Activated CD4-positive, CD25-positive, alpha-beta regulatory T cell (primary cell): ENCODE results near the gene ASZ1.

Experiments
- DNase-seq, 4 experiments: peaks; one replicate each; lab custom pipeline; 2025; lab: John Stamatoyannopoulos, UW

ASZ1 gene

DNA sequence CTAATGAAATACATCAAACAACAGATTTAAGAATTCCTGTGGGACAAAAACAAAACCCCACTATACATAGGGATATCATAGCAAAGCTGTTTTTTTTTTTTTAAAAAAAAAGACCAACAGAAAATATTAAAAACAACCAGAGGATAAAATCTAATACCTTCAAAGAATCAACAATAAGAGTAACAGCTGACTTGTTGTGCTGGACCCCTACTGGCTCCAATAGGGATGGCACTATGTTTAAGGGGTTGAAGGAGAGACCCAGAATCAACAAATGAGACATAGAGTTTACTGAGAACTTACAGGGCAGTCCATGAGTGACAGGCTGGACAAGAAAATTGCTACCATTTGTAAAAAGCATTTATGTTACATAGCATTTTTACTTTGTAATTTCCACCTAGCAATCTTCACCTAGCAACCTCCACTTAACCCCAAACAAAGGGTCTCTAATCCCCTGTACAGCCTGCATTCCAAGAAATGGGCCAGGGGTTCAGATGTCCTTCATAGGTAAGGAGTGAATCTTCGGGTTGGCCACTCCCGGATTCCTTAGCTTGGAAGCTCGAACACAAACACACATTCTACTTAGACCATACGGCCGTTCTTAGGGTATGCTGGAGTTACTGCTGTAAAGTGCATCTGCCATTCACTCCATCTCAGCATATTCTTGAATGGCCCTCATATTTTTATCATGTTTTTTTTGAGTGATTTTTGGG lies 25.8 kb downstream of the ASZ1 start:
- DNase-seq: no peak

DNA sequence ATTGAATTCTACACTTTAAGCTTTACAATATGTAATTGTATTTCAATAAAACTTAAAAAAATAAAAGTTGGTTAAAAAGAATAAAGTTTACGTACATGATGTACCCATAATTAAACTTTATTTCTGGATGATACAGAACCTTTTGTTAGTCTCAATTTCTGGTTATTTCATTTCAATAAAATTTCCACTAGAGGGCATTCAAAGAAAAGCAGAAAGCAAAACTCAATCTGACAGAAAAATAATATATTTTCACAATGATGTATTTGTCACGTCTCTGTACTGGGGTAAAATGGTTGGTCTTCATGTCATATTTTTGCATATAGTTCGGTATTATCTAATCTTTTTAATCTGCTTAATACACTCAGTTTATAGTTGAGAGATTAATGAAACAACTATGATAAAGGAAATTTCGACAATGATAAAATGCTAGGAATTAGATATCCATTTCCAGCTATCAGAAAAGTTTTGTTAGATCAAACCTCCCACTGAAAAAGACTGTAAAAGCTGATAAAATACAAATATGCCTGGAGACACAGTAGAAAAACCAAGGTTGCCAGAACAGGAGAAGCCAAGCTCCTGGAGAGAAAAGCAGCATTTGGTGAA lies 27.4 kb downstream of the ASZ1 start:
- DNase-seq: no peak

DNA sequence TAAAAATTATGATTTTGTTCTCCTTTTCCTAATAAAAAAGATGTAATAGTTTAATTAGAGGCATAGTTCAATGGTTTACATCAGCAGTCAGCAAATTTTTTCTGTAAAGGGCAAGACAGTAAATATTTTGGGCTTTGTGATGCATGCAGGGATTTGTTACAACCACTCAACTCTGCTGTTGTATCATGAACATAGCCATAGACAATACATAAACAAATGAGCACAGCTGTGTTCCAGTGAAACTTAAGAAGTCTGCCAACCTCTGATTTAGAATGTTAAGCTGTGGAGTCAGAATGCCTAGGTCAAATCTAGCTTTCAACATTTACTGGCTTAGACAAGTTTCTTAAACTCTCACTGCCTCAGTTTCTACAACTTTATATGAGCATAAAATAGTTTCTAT lies 31.6 kb downstream of the ASZ1 start:
- DNase-seq: no peak

DNA sequence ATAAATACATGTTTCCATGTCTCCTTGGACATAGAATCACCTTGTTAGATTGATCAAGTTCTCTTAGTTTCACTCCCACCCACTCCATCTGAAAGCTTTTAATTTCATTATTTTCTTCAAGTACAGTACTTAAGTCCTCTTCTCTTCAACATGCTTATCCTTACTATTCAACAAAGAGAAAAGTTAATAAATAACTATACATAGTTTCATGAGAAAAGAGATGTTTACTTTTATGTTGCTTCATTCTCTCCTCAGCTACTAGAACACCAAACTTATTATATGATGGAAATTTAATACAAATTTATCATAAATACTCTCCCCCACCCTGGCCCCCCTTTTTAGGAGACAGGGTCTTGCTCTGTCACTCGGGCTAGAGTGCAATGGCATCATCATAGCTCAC lies 33.5 kb downstream of the ASZ1 start:
- no peak for DNase-seq

DNA sequence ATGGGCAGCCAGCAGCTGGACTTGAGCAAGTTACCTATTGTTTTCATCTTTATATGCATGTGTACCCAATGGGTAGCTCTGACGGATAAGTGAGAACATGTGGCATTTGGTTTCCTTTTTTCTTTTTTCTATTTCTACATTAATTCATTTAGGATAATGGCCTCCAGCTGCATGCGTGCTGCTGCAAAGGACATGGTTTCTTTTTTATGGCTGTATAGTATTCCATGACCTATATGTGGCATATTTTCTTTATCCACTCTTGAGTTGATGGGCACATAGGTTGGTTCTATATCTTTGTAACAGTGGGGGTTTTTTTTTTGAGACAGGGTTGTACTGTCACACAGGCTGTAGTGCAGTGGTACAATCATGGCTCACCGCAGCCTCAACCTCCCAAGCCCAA lies 37.4 kb downstream of the ASZ1 start:
- no peak for DNase-seq

DNA sequence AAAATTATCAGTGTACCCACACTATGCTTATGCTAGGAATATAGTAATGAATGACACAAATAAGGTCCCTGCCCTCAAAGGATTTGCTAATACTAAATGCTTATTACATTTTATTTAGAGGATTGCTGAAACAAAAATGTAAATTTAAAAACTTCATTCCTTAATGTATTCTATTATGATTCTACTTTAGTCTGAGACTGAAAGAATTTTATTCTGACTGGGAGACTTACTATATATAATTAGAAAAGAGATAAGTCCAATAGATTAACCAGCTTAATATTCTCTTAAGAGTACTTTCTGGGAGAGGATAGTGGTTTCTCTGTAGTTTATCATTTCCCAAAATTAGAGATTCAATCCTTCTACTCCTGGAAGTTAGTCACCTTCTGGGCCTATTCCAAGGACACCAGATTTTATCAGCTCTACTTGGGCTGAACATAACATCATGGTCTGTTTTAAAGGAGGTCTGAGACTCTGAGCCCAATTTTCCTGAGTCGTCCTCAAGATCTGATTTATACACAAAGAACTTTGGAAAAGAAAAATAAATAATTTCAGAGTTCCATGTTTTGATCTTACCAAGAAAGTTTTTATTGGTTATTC lies 41.1 kb downstream of the ASZ1 start:
- no peak for DNase-seq

DNA sequence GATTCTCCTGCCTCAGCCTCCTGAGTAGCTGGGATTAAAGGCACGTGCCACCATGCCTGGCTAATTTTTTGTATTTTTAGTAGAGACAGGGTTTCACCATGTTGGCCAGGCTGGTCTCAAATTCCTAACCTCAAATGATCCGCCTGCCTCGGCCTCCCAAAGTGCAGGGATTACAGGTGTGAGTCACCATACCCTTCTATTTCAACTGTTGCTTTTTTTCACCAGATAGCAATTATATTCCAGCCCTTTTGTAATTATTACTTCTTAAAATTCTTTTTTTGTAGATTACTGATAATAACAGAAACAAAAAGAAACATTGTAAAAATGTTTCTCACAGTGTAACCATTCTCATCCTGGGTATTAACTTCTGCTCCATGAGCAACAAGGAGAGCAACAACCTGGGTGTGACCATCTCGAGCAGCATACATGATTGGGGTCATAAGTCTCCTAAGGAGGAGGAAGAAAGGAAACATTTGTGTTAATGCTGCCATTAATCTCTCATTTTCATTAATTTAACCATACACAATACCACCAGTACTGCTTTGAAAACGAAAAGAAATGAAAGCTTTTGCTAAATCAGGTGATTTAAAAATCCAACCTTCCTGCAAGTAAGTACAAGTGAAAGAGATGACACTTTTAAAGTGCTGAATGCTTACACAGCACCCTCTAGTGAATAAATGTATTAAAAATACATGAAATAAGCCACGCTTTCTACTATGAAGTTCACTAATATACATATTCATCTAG lies 41.8 kb downstream of the ASZ1 start:
- no peak for DNase-seq

DNA sequence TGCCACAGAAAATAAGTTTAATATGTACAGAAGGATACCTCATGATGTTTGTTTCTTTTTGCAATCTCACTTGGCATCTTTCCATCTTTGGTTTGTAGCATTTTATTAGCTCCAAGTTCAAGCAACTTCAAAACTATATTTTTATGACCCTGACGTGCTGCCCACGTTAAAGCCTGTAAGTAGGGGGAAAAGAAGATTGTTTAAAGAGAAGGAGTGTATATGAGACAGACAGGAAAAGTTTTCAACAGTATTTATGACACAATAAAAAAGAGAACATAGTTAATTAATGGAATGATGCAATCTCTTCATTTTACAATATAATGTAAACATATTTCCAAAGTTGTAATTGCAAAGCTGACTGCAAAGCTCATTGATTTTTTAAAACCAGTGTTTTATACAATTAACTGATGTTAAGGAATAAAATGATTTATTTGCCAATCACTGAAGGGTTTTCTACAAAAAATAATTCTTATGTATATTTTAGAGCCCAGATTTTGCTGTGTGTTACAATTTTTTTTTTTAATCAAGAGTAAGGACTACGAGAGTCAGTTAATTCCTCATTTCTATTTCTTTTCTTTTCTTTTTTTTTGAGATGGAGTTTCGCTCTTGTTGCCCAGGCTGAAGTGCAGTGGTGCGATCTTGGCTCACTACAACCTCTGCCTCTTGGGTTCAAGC lies 42.5 kb downstream of the ASZ1 start:
- no peak for DNase-seq

DNA sequence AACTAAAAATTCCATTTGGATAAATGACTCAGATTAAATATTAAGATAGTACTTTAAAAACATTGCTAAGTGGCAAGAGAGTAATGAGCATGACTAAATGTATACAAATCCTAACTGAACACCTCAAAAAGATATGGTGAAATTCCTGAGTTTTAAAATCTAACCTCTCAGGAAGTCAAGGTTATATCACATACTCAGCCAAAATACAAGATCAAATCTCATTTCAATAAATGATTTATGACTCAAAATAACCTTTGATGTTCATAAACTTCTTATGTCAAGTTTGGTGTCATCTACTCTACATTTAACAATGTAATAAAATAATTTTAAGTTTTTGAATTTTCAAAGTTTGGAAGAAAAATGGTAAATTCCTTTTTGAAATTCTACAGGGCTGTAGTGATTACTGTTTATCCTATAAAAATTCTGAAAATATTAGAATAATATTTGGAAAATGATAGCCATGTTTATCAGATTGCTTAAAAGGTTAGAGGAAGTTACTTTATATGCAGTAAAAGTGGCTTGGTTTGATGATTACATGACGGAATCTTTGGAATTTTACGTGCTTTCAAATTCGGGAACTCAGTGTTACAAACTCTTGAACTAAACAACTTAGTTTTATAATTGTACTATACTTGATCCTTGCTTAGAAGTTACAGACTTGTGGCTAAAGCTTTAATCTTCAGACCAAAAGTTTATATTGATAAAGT lies 43.7 kb downstream of the ASZ1 start:
- DNase-seq: no peak

DNA sequence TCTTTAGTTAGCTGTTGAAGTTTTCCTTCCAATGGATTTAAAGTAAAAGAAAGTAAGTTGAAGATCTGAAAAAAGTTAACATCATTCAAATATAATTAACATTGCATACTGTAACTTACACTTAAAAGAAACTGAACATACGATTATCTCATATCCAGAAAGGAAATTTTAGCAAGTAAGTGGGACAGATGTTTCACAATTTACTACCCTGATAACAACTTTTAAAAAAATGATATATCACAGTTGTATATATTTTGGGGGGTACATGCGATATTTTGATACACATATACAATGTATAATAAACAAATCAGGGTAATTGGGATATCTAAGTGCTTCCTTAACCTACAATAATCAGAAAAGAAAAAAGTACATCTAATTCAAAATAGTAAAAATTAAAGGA lies 44.2 kb downstream of the ASZ1 start:
- DNase-seq: no peak

DNA sequence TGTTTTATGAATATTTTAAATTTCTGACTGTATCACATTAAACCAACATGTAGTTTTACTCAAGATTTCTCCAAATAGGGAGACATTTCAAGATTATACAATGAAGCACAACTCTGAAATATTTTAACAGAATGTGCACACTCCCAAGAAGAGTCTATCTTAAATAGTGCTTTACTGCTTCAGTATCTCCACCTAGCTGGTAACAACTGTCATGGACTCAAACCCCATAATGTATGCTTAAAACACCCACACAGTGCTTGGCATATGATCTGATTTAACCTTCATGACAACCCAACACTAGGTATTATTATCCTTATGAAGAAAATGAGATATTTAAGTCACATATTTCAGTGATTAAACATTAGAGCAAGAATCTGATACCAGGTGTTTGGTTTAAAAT lies 45.9 kb downstream of the ASZ1 start:
- DNase-seq: no peak

DNA sequence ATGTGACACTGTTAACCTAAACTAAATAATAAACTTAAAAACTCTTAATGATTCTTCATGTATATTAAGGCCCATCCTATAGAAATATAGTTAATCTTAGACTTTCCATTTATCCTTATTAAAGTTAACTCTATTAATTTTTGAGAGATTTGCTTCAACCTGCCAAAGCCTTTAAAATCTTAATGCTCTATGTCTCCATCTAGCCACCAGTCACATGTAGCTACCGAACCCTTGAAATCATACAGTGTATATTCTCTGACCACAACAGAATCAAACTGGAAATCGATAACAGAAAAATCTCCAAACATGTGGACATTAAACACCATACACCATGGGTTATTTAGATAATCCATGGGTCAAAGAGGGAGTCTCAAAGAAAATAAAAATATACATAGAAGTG lies 51.9 kb downstream of the ASZ1 start:
- DNase-seq: no peak

DNA sequence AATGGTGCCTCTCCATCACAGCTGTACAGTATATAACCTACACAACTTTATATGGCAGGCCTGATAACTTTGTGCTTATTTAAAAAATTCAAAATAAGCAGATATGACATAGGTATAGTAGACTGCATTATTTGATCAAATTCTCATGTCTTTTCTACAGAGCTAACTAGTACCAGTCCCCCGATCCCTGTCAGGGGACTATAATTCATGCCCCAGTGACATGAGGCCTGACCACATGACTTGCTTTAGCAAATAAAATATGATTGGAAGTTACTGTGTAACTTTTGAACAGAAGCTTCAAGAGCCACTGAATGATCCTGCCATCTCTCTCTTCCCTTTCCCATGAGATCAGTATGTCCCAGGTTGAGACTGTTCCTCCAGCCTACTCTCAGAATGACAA lies 55.2 kb downstream of the ASZ1 start:
- no peak for DNase-seq

DNA sequence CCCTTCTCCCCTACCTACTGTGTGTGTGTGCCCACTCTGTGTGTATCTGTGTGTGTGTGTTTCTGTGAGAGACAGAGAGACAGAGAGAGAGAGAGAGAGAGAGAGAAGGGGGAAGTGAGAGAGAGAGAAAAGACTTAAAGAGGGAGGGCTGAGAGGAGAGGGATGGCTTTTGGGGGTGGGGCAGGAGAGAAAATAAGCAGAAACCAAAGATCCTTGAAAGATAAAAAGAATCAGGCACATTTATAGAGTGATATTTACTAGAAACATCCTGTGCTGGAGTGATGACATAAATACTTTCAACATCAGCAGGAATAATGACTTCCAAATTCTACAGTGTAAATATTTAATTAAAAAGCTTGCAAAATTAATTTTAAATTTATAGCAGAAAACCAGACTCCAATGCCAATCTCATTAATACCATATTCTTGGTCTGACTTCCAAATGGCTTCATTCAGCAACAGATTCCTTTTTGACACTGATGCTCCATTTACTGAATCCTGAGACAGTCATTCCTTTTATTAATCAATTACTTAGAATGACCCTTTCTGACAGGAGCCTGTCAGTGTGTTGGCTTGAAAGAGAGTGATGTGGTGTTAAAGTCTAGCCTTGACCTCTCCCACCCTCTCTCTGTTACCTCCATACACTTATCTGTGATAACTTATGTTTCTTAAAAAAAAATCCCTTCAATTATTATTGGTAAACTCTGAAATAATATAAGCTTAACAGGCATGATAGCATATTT lies 62.8 kb downstream of the ASZ1 start:
- DNase-seq: no peak

DNA sequence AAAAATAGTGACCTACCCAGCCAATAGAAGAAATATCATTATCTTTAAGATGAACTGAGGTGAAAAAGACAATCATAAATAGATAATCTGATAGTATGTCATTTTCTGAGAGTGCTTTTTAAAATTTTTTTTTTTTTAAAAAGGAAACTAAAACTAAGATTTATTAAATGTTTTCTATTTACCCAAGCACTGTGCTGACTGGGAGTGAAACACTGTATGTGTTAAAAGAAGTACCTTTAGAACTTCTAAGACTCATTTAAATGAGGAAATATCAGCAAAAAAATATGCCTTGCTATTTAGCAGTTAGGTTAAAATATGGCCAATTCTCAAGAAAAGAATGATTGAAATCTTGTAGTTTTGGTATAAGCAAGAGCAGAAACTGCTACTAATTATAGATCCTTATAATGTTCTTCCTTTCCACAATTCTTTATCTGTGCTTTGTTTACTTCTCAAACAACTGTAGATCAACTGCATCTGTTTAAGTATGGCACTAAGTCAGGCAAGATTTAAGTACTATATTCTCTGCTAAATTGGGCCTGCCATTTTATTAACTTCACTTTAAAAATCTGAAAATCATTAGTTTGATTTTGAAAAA lies 64.9 kb downstream of the ASZ1 start:
- DNase-seq: no peak

DNA sequence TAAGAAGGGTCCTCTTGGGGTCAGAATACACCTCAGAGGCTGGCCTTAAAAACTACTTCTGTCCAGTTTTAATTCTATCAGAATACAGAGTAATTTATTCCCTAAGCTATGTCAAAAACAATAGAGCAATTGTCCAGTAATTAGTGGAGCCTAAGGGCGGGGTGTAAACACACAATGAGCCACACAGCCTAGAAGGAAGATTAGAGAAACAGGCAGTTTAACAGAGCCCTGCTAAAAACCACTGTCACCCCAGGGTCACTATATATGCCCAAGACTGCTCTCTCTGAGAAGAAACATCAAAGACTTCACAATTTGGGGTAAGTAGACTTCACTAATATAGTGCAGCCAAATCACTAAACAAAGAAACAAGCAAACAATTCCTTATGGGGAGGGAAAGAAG lies 77.3 kb downstream of the ASZ1 start:
- DNase-seq: no peak

DNA sequence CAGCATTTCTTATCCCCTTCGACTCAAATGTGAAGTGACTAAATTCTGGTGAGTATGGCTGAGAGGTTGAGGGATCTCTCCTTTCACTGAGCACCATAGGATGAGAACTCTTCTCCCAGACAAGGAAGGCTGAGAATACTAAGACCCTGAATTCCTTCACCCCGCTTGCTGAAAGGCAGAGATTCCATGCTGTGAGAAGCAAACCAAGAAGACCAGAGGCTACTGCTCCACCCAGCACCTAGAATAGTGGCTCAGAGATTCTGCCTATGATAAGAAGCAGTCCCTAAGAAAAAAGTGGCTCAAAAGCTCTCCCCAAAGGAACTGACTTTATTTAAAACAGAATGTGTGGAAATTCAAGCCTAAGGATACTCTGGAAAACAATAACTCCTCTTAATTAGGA lies 77.7 kb downstream of the ASZ1 start:
- no peak for DNase-seq

DNA sequence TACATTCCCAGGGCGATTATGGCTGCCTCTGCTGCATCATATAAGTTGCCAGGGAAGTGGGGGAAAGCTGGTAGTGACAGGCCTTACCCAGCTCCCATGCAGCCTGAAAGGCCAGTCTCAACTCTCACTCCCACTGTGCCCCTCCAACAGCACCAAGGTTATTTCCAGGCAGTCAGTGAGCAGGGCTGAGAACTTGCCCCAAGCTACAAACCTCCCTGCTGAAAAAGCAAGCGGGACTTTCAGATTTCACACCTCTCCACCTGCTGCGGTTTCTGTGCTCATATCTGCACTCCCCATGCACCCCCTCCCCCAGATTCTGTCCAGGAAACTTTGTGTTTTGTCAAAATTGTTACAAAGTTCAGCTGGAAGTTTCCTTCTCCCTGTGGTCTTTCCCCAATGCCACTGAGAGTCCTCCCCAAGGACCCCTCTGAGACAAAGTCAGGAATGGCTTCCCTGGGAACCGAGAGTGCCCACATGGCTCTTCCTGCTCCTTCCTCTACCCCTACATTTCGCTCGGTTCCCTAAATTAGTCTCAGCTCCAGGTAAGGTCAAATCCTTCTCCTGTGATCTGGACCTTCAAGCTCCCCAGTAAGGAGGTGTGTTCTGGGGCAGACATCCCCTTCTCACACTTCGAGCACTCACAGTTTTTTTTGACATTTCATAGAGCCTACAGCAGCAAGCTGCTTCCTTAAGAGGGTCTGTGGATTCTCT lies 79.2 kb downstream of the ASZ1 start:
- DNase-seq: no peak

DNA sequence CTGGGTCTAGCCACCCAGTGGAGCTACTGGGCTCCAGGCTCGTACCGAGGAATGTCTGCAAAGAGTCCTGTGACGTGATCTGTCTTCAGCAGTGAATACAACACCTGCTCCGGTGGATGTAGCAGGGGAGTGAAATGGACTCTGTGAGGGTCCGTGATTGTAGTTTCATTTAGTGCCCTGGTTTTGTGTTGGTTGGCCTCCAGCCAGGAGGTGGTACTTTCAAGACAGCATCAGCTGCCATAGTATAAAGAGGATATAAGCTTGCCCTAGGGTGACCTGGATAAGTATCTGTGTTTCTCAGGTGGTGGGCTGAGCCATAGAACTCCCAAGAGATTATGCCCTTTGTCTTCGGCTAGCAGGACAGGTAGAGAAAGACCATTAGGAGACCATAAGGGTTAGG lies 79.8 kb downstream of the ASZ1 start:
- no peak for DNase-seq

DNA sequence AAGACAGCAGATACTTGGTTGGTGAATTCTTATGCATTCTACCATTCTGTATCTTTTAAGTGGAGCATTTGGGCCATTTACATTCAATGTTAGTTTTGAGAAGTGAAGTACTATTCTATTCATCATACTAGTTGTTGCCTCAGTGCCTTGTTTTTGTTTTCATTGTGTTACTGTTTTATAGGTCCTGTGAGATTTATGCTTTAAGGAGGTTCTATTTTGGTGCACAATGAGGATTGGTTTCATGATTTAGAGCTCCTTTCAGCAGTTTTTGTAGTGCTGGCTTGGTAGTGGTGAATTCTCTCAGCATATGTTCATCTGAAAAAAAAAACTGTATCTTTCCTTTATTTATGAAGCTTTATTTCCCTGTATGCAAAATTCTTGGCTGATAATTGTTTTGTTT lies 81.1 kb downstream of the ASZ1 start:
- DNase-seq: no peak
